Measurements from ENCODE around the gene TRIM47. TPM values are rescaled to one million over a fixed set of nuclear protein-coding genes. Genes with fewer than 3 reads are reported as not detected.

Gene TRIM47
- total and polyA plus RNA-seq, 2 of the 13 experiments (the other 11 are each of a cell fraction or from before 2014, with no cell fraction given): 33.5 to 82.0 TPM

- TF ChIP-seq SKIL (CRISPR knock-in tag; IDR thresholded peaks at IDR 0.05; ENCODE audit: borderline replicate concordance) (peak; percentile 42), ZBED4 (CRISPR knock-in tag; IDR thresholded peaks at IDR 0.05; ENCODE audit: borderline replicate concordance) (peak; percentile 20; the same call in 1 of the 2 replicates), POGK (CRISPR knock-in tag; conservative IDR thresholded peaks at IDR 0.05) (no peak), SNAPC5 (CRISPR knock-in tag; IDR thresholded peaks at IDR 0.05; ENCODE audit: borderline replicate concordance) (no peak), TOE1 (CRISPR knock-in tag; IDR thresholded peaks at IDR 0.05) (0 out of 2 replicates have a peak, but pooled peaks have one; percentile 11), CEBPZ (IDR thresholded peaks at IDR 0.05; ENCODE audit: low read length) (no peak), ZEB1 (IDR thresholded peaks at IDR 0.05; ENCODE audit: insufficient replicate concordance, low read depth) (no peak), ZNF646 (CRISPR knock-in tag; IDR thresholded peaks at IDR 0.05) (peak; percentile 22; the same call in 1 of the 2 replicates)
Observed at GRCh38 chr17:75856062-75856756, 22.2 kb downstream of the TRIM47 start (continued).

Data from HepG2 (cell line).